OCI-LY7 (cell line): ENCODE results near the gene M1AP.

Experiments used
- CTCF ChIP-seq: fragments of 200-600 bp; sonication (generic); conservative IDR thresholded peaks from 2 replicates; pipeline ENCODE4 v1.5.1; 2014; ENCODE audit warnings: mild to moderate bottlenecking, antibody characterized with exemption, low read length, moderate library complexity, mixed read lengths
- EZH2phosphoT487 ChIP-seq: fragments of 200-600 bp; sonication (generic); IDR thresholded peaks from 2 replicates; pipeline ENCODE4 v1.6.1; 2018; ENCODE audit warnings: low read depth, borderline replicate concordance, mild to moderate bottlenecking, mixed run types, antibody characterized with exemption, low read length, moderate library complexity, mixed read lengths

GRCh38 chr2:74534411-74534810 is 113.7 kb downstream of the M1AP start:
- no peak for TF ChIP-seq CTCF
- no peak for TF ChIP-seq EZH2phosphoT487
